Measurements from ENCODE around the gene KIF16B.
"Not testable (repeated sequence)": the region's sequence is repeated elsewhere in the genome, so short reads cannot be mapped to it uniquely, and the experiment has no call there.

KIF16B gene

DNA sequence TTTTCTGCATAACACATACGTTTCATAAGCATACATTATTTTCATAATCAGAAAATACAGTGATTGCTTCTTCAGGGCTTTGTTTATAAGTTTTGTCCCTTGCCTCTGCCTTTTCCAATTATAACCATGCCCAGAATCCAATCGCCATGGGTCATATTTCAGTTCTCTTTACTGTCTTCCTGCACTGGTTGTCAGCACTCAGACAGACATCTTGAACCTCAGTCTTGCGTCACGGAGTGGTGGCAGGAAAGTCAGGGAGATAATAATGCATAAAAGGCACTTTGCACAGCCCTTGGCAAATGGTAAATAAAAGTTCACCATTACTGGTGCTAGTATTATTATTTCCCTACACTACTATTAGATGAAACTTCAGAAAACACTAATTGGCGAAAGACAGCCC is 7.2 kb downstream of the KIF16B start:
- TF ChIP-seq, protein P1, sequence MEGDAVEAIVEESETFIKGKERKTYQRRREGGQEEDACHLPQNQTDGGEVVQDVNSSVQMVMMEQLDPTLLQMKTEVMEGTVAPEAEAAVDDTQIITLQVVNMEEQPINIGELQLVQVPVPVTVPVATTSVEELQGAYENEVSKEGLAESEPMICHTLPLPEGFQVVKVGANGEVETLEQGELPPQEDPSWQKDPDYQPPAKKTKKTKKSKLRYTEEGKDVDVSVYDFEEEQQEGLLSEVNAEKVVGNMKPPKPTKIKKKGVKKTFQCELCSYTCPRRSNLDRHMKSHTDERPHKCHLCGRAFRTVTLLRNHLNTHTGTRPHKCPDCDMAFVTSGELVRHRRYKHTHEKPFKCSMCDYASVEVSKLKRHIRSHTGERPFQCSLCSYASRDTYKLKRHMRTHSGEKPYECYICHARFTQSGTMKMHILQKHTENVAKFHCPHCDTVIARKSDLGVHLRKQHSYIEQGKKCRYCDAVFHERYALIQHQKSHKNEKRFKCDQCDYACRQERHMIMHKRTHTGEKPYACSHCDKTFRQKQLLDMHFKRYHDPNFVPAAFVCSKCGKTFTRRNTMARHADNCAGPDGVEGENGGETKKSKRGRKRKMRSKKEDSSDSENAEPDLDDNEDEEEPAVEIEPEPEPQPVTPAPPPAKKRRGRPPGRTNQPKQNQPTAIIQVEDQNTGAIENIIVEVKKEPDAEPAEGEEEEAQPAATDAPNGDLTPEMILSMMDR (IDR thresholded peaks at IDR 0.05; ENCODE audit: insufficient read depth, missing control alignments), result no peak
- DNase-seq (ENCODE audit: insufficient read length, low spot score), result no peak
- no peak for FAIRE-seq

DNA sequence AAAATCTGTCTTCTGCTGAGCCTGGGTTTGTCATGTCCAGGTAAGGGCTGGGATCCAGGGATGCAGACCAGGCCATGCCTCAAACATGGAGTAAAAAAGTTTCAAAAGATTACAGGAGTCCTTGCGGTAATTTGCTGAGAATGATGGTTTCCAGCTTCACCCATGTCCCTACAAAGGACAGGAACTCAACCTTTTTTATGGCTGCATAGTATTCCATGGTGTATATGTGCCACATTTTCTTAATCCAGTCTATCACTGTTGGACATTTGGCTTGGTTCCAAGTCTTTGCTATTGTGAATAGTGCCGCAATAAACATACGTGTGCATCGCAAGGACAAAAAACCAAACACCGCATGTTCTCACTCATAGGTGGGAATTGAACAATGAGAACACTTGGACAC is 9.2 kb downstream of the KIF16B start:
- not testable (repeated sequence) for FAIRE-seq

DNA sequence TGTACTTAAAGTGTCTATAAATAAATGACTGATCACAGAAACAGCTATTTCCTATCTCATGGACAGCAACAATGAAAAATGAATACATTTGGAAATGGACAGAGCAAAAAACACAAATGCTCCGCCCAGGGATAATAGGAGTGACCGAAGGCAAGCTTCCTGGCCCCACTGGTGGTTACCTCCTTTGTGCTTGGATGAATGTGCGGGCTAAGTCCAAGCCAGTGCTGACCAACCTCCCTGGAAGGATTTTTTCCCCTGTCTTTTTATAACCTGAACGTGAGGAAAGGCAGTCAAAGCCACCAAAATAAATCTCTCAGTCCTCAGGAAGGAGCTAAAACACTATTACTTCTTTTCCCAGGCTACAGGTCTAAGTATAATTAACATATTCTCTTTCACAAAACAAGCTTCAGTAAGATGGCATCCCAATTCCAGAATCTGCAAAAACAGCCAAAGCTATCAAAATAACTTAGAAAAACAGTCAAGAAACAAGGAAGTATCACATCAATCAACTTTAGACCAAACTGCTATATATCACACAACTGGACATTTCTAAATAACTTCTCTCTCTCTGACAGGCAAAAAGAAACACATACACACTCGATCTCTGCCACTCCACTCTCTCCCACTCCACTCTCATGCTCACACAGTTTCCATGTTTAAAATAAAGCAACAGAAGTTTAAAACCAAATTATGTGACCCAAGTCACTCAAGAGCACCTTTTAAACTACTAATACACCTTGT is 10.0 kb downstream of the KIF16B start:
- TF ChIP-seq, protein P1 (IDR thresholded peaks at IDR 0.05; ENCODE audit: insufficient read depth, missing control alignments), result no peak
- no peak for DNase-seq (ENCODE audit: insufficient read length, low spot score)
- no peak for FAIRE-seq

More for the DNA sequence above, 9.2 kb downstream of the KIF16B start:
- not testable (repeated sequence) for DNase-seq (ENCODE audit: insufficient read length, low spot score)

DNA sequence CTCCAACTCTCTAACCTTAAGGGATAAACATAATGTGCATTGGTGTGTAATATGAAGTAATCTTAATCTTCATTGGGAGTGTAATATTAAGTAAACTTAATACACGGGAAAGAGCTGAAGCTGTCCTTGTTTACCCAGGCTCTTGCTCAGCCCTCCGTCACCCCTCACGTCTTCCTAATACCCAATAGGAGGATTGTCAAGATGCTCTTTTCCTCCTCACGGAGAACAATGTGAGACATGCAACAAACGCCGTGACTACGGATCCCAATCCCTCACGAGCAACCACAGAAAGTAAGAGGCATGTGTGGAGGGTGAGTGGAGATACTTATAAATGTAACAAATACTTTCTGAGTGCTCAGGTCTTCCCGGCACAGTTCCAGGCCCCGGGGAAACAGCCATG is 11.0 kb downstream of the KIF16B start:
- FAIRE-seq, result no peak
- DNase-seq (ENCODE audit: insufficient read length, low spot score), result no peak
- TF ChIP-seq, protein P1 (IDR thresholded peaks at IDR 0.05; ENCODE audit: insufficient read depth, missing control alignments), result no peak

DNA sequence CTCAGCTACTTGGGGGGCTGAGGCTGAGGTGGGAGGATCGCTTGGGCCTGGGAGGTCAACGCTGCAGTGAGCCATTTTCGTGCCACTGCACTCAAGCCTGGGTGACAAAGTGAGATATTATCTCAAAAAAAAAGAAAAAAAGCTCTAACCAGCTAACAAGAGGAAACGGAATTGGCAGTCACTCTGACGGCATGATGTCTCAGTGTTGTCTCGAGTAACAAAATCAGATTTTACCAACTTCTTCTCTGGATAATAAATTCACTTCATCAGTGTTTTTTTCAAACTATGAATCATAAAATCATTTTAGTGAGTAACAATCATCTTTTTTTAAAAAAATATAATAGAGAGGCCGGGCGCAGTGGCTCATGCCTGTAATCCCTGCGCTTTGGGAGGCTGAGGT is 12.6 kb downstream of the KIF16B start:
- FAIRE-seq, result no peak
- DNase-seq (ENCODE audit: insufficient read length, low spot score), result no peak
- TF ChIP-seq, protein P1 (IDR thresholded peaks at IDR 0.05; ENCODE audit: insufficient read depth, missing control alignments), result no peak

DNA sequence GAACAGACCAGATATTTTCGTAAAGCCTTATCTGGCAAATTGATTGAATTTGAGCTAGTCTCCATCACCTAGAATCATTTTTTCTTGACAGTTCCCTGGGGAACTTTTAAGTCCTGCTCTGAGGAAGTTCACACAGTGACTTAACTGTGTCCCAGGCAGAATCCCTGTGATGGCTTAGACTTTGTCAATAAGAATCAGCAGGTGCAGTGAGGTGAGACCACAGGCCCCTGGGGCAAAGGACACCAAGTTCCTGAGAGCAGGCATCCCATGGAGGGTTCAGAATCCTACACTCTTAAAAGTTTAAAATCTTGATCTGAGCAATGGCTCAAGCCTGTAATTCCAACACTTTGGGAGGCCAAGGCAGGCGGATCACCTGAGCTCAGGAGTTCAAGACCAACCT is 13.0 kb downstream of the KIF16B start:
- TF ChIP-seq, protein P1 (IDR thresholded peaks at IDR 0.05; ENCODE audit: insufficient read depth, missing control alignments), result no peak

DNA sequence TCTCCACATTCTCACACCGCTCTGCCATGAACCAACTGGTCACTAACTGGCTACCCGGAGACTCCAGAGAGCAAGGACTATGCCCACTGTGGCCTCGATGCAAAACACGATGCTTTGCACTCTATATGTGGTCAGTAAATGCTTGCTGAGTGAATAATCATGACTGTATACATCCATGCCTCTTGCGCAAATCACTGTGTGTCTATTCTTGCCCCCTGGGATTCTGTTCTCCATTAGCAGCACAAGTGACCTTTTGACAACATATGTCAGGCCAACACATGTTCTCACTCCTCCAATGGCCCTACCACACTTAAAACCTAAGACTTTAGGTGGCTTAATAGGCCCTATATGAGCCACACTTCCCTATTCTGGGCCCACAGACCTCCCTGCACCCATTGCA is 16.9 kb downstream of the KIF16B start:
- DNase-seq (ENCODE audit: insufficient read length, low spot score), result no peak
- FAIRE-seq, result no peak
- TF ChIP-seq, protein P1 (IDR thresholded peaks at IDR 0.05; ENCODE audit: insufficient read depth, missing control alignments), result no peak

More for the DNA sequence above, 13.0 kb downstream of the KIF16B start:
- DNase-seq (ENCODE audit: insufficient read length, low spot score) (no peak), FAIRE-seq (no peak)
